Mesodermal cell (in vitro differentiated cells): ENCODE measurements around the gene FARP1.

Source experiments
- H3K27ac ChIP-seq: 2 replicates; pipeline ENCODE4 v1.7.0; 2013; ENCODE audit warnings: mild to moderate bottlenecking, low read depth, low read length, moderate library complexity; ENCODE audit not compliant: severe bottlenecking
- H3K36me3 ChIP-seq: 2 replicates; pipeline ENCODE4 v1.7.1; 2013; ENCODE audit warnings: mild to moderate bottlenecking, low read length, moderate library complexity; ENCODE audit not compliant: control insufficient read depth, insufficient read depth
- H3K4me1 ChIP-seq: one replicate; pipeline ENCODE4 v1.7.1; 2013; ENCODE audit warnings: mild to moderate bottlenecking, low read length; ENCODE audit not compliant: insufficient read depth, control insufficient read depth, poor library complexity, severe bottlenecking
- H3K4me3 ChIP-seq: 2 replicates; pipeline ENCODE4 v1.7.0; 2013; ENCODE audit warnings: low read length, control low read depth, mild to moderate bottlenecking; ENCODE audit not compliant: insufficient read depth, poor library complexity, severe bottlenecking; ENCODE audit errors: extremely low read depth
- H3K9me3 ChIP-seq: 2 replicates; pipeline ENCODE4 v1.7.1; 2013; ENCODE audit warnings: mild to moderate bottlenecking, low read length, moderate library complexity; ENCODE audit not compliant: control insufficient read depth
- WGBS, 2 experiments: methylation state at CpG; one replicate each; pipeline ENCODE4 v1.1.5; 2013; ENCODE audit warnings: missing lambda C conversion rate in 2 of 2; ENCODE audit not compliant: insufficient coverage in 2 of 2; 5-methylcytosine and 5-hydroxymethylcytosine counted together

FARP1 gene

GRCh38 chr13:98273067-98273823 lies 130.4 kb downstream of the FARP1 start:
- Histone ChIP-seq H3K9me3 (no peaks in the 10 kb centered on the region), H3K4me1 (peaks cover 47% of the 10 kb centered on the region), H3K4me3 (no peak overlapping the region), H3K27ac (peak overlapping the region; percentile 88), H3K36me3 (peaks cover 8% of the 10 kb centered on the region)
- 84 to 87% methylated on average over 7 of the region's 9 CpGs for WGBS, 2 experiments

- peak overlapping the region; percentile 88 for H3K27ac ChIP-seq
- H3K9me3 ChIP-seq = no peaks in the 10 kb centered on the region
- peaks cover 7% of the 10 kb centered on the region for H3K36me3 ChIP-seq
- peaks cover 47% of the 10 kb centered on the region for H3K4me1 ChIP-seq
- H3K4me3 ChIP-seq = no peak overlapping the region
- 34 to 72% methylated on average over 5 to 7 of the region's 12 CpGs for WGBS, 2 experiments
These were observed 131.2 kb downstream of the FARP1 start for GRCh38 chr13:98273824-98274742.

GRCh38 chr13:98274921-98275487 lies 132.1 kb downstream of the FARP1 start:
- H3K4me1 ChIP-seq = peaks cover 49% of the 10 kb centered on the region
- H3K9me3 ChIP-seq = no peaks in the 10 kb centered on the region
- peak overlapping the region; percentile 88 for H3K27ac ChIP-seq

GRCh38 chr13:98275681-98276171 lies 132.8 kb downstream of the FARP1 start:
- 91% methylated on average over 2 of the region's 2 CpGs; no CpG with 5 or more reads in 1 of the 2 experiments for WGBS, 2 experiments
- H3K4me1 ChIP-seq = peaks cover 51% of the 10 kb centered on the region
- peak overlapping the region; percentile 55 for H3K27ac ChIP-seq
- H3K4me3 ChIP-seq = no peak overlapping the region
- H3K9me3 ChIP-seq = no peaks in the 10 kb centered on the region
- peaks cover 4% of the 10 kb centered on the region for H3K36me3 ChIP-seq

More at GRCh38 chr13:98274921-98275487, 132.1 kb downstream of the FARP1 start:
- H3K4me3 ChIP-seq = no peak overlapping the region
- peaks cover 7% of the 10 kb centered on the region for H3K36me3 ChIP-seq
- no CpG with 5 or more reads among the region's 2 CpGs for WGBS, 2 experiments

- H3K27ac ChIP-seq = no peak overlapping the region
- no peaks in the 10 kb centered on the region for H3K36me3 ChIP-seq
- no peak overlapping the region for H3K4me3 ChIP-seq
- H3K9me3 ChIP-seq = no peaks in the 10 kb centered on the region
- peaks cover 51% of the 10 kb centered on the region for H3K4me1 ChIP-seq
- no CpG with 5 or more reads among the region's 3 CpGs for WGBS, 2 experiments
These were observed 133.6 kb downstream of the FARP1 start for GRCh38 chr13:98276486-98276885.

GRCh38 chr13:98278068-98278724 lies 135.3 kb downstream of the FARP1 start:
- H3K4me3 ChIP-seq = no peak overlapping the region
- H3K36me3 ChIP-seq = no peaks in the 10 kb centered on the region
- no peak overlapping the region for H3K27ac ChIP-seq
- peaks cover 40% of the 10 kb centered on the region for H3K4me1 ChIP-seq
- no peaks in the 10 kb centered on the region for H3K9me3 ChIP-seq
- WGBS, 2 experiments = 86 to 94% methylated on average over 4 of the region's 6 CpGs

- 83 to 94% methylated on average over 11 to 13 of the region's 13 CpGs for WGBS, 2 experiments
- peak overlapping the region; percentile 14 for H3K27ac ChIP-seq
- H3K36me3 ChIP-seq = no peaks in the 10 kb centered on the region
- no peaks in the 10 kb centered on the region for H3K9me3 ChIP-seq
- H3K4me1 ChIP-seq = peaks cover 26% of the 10 kb centered on the region
- no peak overlapping the region for H3K4me3 ChIP-seq
These were observed 136.7 kb downstream of the FARP1 start for GRCh38 chr13:98279473-98280175.

- Histone ChIP-seq H3K27ac (peak overlapping the region; percentile 14), H3K4me1 (peaks cover 27% of the 10 kb centered on the region), H3K9me3 (no peaks in the 10 kb centered on the region), H3K4me3 (no peak overlapping the region), H3K36me3 (no peaks in the 10 kb centered on the region)
- WGBS, 2 experiments = 72 to 76% methylated on average over 8 to 10 of the region's 10 CpGs
These were observed 137.2 kb downstream of the FARP1 start for GRCh38 chr13:98280176-98280510.

GRCh38 chr13:98284679-98285078 lies 141.8 kb downstream of the FARP1 start:
- no peak overlapping the region for H3K4me3 ChIP-seq
- peaks cover 12% of the 10 kb centered on the region for H3K36me3 ChIP-seq
- H3K27ac ChIP-seq = no peak overlapping the region
- WGBS, 2 experiments = 90 to 91% methylated on average over 4 of the region's 4 CpGs
- no peaks in the 10 kb centered on the region for H3K9me3 ChIP-seq
- H3K4me1 ChIP-seq = peaks cover 17% of the 10 kb centered on the region

- peaks cover 13% of the 10 kb centered on the region for H3K4me1 ChIP-seq
- no peak overlapping the region for H3K4me3 ChIP-seq
- peak overlapping the region; percentile 52 for H3K27ac ChIP-seq
- no peaks in the 10 kb centered on the region for H3K9me3 ChIP-seq
- 77 to 94% methylated on average over 2 to 3 of the region's 4 CpGs for WGBS, 2 experiments
- peaks cover 12% of the 10 kb centered on the region for H3K36me3 ChIP-seq
These were observed 142.4 kb downstream of the FARP1 start for GRCh38 chr13:98285317-98285716.
